HG03439 (cell line): ENCODE results near the gene ECT2.
"Not testable (repeated sequence)": the region's sequence is repeated elsewhere in the genome, so short reads cannot be mapped to it uniquely, and the experiment has no call there.

Experiments used
- ATAC-seq: cut with Tn5 transposase; IDR thresholded peaks from one replicate; pipeline ENCODE4 v1.9.1; 2021; ENCODE audit warnings: mild to moderate bottlenecking, moderate library complexity; ENCODE audit not compliant: unreplicated experiment

The ECT2 gene

GRCh38 chr3:172804323-172804722 lies 53.8 kb downstream of the ECT2 start:
- no peak for ATAC-seq

GRCh38 chr3:172808969-172809546 lies 58.5 kb downstream of the ECT2 start:
- ATAC-seq: no peak

- ATAC-seq: no peak
Observed at GRCh38 chr3:172811099-172811498, 60.6 kb downstream of the ECT2 start.

GRCh38 chr3:172813462-172813861 lies 62.9 kb downstream of the ECT2 start:
- ATAC-seq: no peak

GRCh38 chr3:172814738-172815137 lies 64.2 kb downstream of the ECT2 start:
- ATAC-seq: no peak

- ATAC-seq: no peak
Observed at GRCh38 chr3:172815857-172816256, 65.3 kb downstream of the ECT2 start.

GRCh38 chr3:172816281-172816680 lies 65.8 kb downstream of the ECT2 start:
- ATAC-seq: no peak

GRCh38 chr3:172816968-172817367 lies 66.4 kb downstream of the ECT2 start:
- ATAC-seq: no peak

- no peak for ATAC-seq
Observed at GRCh38 chr3:172820492-172820891, 70.0 kb downstream of the ECT2 start.

- ATAC-seq: no peak
Observed at GRCh38 chr3:172824229-172824628, 73.7 kb downstream of the ECT2 start.

- not testable (repeated sequence) for ATAC-seq
Observed at GRCh38 chr3:172827231-172827630, 76.7 kb downstream of the ECT2 start.

- ATAC-seq: no peak
Observed at GRCh38 chr3:172832983-172833382, 82.5 kb downstream of the ECT2 start.

- peak; percentile 65 for ATAC-seq
Observed at GRCh38 chr3:172836390-172836997, 86.0 kb downstream of the ECT2 start.

- ATAC-seq: no peak
Observed at GRCh38 chr3:172839679-172840078, 89.2 kb downstream of the ECT2 start.

- no peak for ATAC-seq
Observed at GRCh38 chr3:172840463-172840862, 89.9 kb downstream of the ECT2 start.

- no peak for ATAC-seq
Observed at GRCh38 chr3:172840913-172841312, 90.4 kb downstream of the ECT2 start.

GRCh38 chr3:172844428-172844827 lies 93.9 kb downstream of the ECT2 start:
- ATAC-seq: no peak

- no peak for ATAC-seq
Observed at GRCh38 chr3:172846103-172846561, 95.6 kb downstream of the ECT2 start.

GRCh38 chr3:172846706-172847105 lies 96.2 kb downstream of the ECT2 start:
- no peak for ATAC-seq

- no peak for ATAC-seq
Observed at GRCh38 chr3:172847292-172847691, 96.8 kb downstream of the ECT2 start.

GRCh38 chr3:172848910-172849309 lies 98.4 kb downstream of the ECT2 start:
- no peak for ATAC-seq

- ATAC-seq: no peak
Observed at GRCh38 chr3:172853005-172853404, 102.5 kb downstream of the ECT2 start.
